AG04450 (cell line): Measurements from ENCODE around the gene COA3. TPM values are rescaled to one million over a fixed set of nuclear protein-coding genes. Genes with fewer than 3 reads are reported as not detected.

Experiments used
- CTCF ChIA-PET: fragments of 300-600, 350-600 bp; formaldehyde crosslinking; extraction: SDS; loops from one replicate; lab custom pipeline; 2022; ENCODE audit warnings: antibody characterized with exemption, inconsistent platforms; lab: Charles Lee
- POLR2A ChIA-PET: fragments of 350-600 bp; formaldehyde crosslinking; extraction: SDS; loops from one replicate; lab custom pipeline; 2021; ENCODE audit warnings: antibody characterized with exemption, inconsistent platforms; lab: Yijun Ruan, JAX
- DNase-seq: peaks from one replicate; pipeline ENCODE4 v3.0.0-alpha.2; 2011; ENCODE audit warnings: low read depth, low spot score
- H3K27ac ChIP-seq: one replicate; pipeline ENCODE4 v1.5.1; 2012; ENCODE audit warnings: low read depth, low read length, control low read depth
- H3K27me3 ChIP-seq: one replicate; pipeline ENCODE4 v1.6.0; 2012; ENCODE audit warnings: low read length; ENCODE audit not compliant: control insufficient read depth, insufficient read depth
- H3K4me3 ChIP-seq: 2 replicates; pipeline ENCODE4 v1.5.1; 2011; ENCODE audit warnings: mild to moderate bottlenecking, low read depth, low read length, control low read depth
- H3K9me3 ChIP-seq: 2 replicates; pipeline ENCODE4 v1.5.1; 2012; ENCODE audit warnings: low read length; ENCODE audit not compliant: control insufficient read depth, insufficient read depth
- polyA plus RNA-seq: library from polyadenylated mRNA; depleted of rRNA; stranded (reverse); fragments of >200 nt; gene quantifications from 2 replicates; pipeline ENCODE4 v1.2.3, GENCODE V29; 2011
- TF ChIP-seq, protein P1 (sequence below): IDR thresholded peaks from 2 replicates; pipeline ENCODE4 v1.5.1; 2011; ENCODE audit warnings: low read depth, low read length, control low read depth, inconsistent platforms

COA3 gene
- polyA plus RNA-seq, 1 experiment, result 86.7 TPM

- H3K27ac ChIP-seq, result no peak overlapping the region
- H3K27me3 ChIP-seq, result no peaks in the 10 kb centered on the region
- POLR2A ChIA-PET, result no interaction called here
- DNase-seq, result no peak
- CTCF ChIA-PET, result interaction anchor here (0.6 to 4.4 kb wide), 8 partner anchors 8 to 155 kb away, joined by 3 to 98 read pairs (median 14); partner anchors contain the start of genes PSME3, PTGES3L and RPL27
- TF ChIP-seq, protein P1, sequence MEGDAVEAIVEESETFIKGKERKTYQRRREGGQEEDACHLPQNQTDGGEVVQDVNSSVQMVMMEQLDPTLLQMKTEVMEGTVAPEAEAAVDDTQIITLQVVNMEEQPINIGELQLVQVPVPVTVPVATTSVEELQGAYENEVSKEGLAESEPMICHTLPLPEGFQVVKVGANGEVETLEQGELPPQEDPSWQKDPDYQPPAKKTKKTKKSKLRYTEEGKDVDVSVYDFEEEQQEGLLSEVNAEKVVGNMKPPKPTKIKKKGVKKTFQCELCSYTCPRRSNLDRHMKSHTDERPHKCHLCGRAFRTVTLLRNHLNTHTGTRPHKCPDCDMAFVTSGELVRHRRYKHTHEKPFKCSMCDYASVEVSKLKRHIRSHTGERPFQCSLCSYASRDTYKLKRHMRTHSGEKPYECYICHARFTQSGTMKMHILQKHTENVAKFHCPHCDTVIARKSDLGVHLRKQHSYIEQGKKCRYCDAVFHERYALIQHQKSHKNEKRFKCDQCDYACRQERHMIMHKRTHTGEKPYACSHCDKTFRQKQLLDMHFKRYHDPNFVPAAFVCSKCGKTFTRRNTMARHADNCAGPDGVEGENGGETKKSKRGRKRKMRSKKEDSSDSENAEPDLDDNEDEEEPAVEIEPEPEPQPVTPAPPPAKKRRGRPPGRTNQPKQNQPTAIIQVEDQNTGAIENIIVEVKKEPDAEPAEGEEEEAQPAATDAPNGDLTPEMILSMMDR, result no peak
- H3K4me3 ChIP-seq, result no peak overlapping the region
- no peaks in the 10 kb centered on the region for H3K9me3 ChIP-seq
Observed at GRCh38 chr17:42841975-42842685, 43.6 kb upstream of the COA3 start.

DNA sequence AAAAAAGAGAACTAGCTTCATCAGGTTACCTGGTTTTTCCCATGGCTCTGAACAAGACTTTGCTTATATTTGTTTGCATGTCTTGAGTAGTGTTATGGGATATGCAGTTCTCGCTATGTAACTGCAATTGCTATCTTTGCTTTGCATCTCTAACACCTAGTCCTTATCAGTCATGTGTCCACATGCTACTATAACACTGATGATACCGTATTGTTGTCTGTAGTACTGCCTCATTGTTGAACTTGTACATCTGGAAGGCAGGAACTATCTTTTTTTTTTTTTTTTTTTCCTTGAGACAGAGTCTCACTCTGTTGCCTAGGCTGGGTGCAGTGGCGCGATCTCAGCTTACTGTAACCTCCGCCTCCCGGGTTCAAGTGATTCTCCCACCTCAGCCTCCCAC is 37.2 kb upstream of the COA3 start:
- Histone ChIP-seq H3K4me3 (no peak overlapping the region), H3K27me3 (no peaks in the 10 kb centered on the region), H3K27ac (no peak overlapping the region), H3K9me3 (no peaks in the 10 kb centered on the region; the same call in 1 of the 2 replicates)
- TF ChIP-seq, protein P1, result no peak
- no peak for DNase-seq
- ChIA-PET POLR2A (interaction anchor here (0.7 kb wide), 2 partner anchors 118 to 177 kb away, joined by 3 to 4 read pairs; partner anchors contain the start of gene TUBG2), CTCF (interaction anchor here (0.7 to 6.2 kb wide), 7 partner anchors 8 to 102 kb away, joined by 3 to 35 read pairs (median 4); partner anchors contain the start of genes AOC2 and BECN1)

DNA sequence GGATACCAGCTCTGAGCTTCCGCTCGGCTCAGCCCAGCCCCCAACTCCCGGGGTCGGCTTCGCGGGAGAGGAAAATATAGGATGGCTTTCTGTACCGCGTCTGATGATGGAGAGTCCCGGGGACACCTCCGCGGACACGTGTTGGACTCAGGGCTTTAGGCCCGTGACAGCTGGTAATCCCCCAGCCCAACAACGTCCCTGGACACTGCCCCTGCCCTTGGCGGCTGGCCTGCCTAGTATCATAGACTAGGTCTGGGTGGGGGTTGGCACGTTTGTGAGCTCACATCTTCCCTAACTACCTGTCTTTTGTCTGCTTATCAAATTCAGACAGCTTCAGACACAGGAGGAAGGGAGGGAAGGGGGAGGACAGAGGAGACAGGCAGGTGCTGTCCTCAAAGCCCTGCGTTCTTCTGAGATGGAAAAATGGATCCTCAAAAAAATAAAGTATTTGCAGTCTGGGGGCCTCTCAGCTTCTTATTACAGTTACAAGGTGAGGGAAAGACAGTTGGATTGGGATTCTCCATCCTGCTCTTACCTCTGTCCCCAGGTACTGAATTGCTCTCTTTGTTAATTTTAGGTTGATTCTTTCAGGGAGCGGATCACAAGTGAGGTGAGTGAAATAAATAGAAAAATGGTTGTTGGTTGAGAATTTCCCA is 35.4 kb upstream of the COA3 start:
- POLR2A ChIA-PET, result interaction anchor here (0.5 to 3.2 kb wide), 6 partner anchors 10 to 164 kb away, joined by 3 to 16 read pairs (median 5); partner anchors contain the start of genes BECN1 and RPL27
- no peaks in the 10 kb centered on the region for H3K27me3 ChIP-seq
- TF ChIP-seq, protein P1, result no peak
- no peaks in the 10 kb centered on the region; the same call in 1 of the 2 replicates for H3K9me3 ChIP-seq
- peak overlapping the region; percentile 99 for H3K4me3 ChIP-seq
- CTCF ChIA-PET, result interaction anchor here (1.3 to 6.2 kb wide), 6 partner anchors 9 to 164 kb away, joined by 4 to 35 read pairs (median 6); partner anchors contain the start of genes AOC2, BECN1 and RPL27
- no peak for DNase-seq
- peak overlapping the region; percentile 65 for H3K27ac ChIP-seq

GRCh38 chr17:42832934-42833766 is 34.6 kb upstream of the COA3 start, which contains the start of gene PSME3:
TSS of gene PSME3 (plus strand) at chr17:42833397. CDS start at chr17:42833632, 235 bp downstream.
- ChIA-PET POLR2A (interaction anchor here (0.8 to 3.2 kb wide), 5 partner anchors 9 to 165 kb away, joined by 3 to 16 read pairs (median 5); partner anchors contain the start of genes BECN1 and RPL27), CTCF (interaction anchor here (0.6 to 6.2 kb wide), 6 partner anchors 9 to 843 kb away, joined by 3 to 35 read pairs (median 6); partner anchors contain the start of genes AOC2, BECN1 and RPL27)
- H3K4me3 ChIP-seq, result peak within 1 kb of the TSS; percentile 99
- no peaks in the 10 kb centered on the region for H3K27me3 ChIP-seq
- H3K27ac ChIP-seq, result peak within 1 kb of the TSS; percentile 65
- TF ChIP-seq, protein P1, result no peak
- H3K9me3 ChIP-seq, result no peaks in the 10 kb centered on the region; the same call in 1 of the 2 replicates
- DNase-seq, result peak; percentile 47
